Lung microvascular endothelial cell (primary cell): ENCODE data around the gene JPH4. TPM values are rescaled to one million over a fixed set of nuclear protein-coding genes. Genes with fewer than 3 reads are reported as not detected.
A peak's percentile ranks its signal among the peaks of the same experiment; 100 is the strongest.
"Not testable (repeated sequence)": the region's sequence is repeated elsewhere in the genome, so short reads cannot be mapped to it uniquely, and the experiment has no call there.

Experiments
- DNase-seq, 2 donors: peaks; one replicate each; pipeline versions ENCODE4 v3.0.0 to v3.0.0-alpha.2; 2010; ENCODE audit warnings: low read depth in 2 of 2
- total RNA-seq: library from RNA; depleted of rRNA; stranded (reverse); fragments of >200 nt; gene quantifications from 2 replicates; pipeline ENCODE4 v1.2.1, GENCODE V29; 2014

The JPH4 gene
- total RNA-seq, 1 donor from 2014 or later = not detected

GRCh38 chr14:23548351-23549318, 30.0 kb downstream of the JPH4 start:
- DNase-seq = no peak

GRCh38 chr14:23547924-23548323, 30.7 kb downstream of the JPH4 start:
- DNase-seq = no peak

GRCh38 chr14:23546450-23547035, 32.0 kb downstream of the JPH4 start:
- DNase-seq = no peak

- no peak for DNase-seq
Observed at GRCh38 chr14:23545740-23546365, 32.7 kb downstream of the JPH4 start.

GRCh38 chr14:23544511-23545447, 33.8 kb downstream of the JPH4 start:
- no peak for DNase-seq

- no peak for DNase-seq
Observed at GRCh38 chr14:23543403-23543802, 35.2 kb downstream of the JPH4 start.

GRCh38 chr14:23542261-23542660, 36.3 kb downstream of the JPH4 start:
- DNase-seq = no peak

GRCh38 chr14:23540141-23540469, 38.5 kb downstream of the JPH4 start:
- DNase-seq = no peak

- peak; percentile 41 to 56 for DNase-seq
Observed at GRCh38 chr14:23539248-23540140, 39.1 kb downstream of the JPH4 start.

- DNase-seq = no peak
Observed at GRCh38 chr14:23538785-23539184, 39.8 kb downstream of the JPH4 start.

- no peak for DNase-seq
Observed at GRCh38 chr14:23538050-23538718, 40.4 kb downstream of the JPH4 start.

GRCh38 chr14:23537351-23538049, 41.1 kb downstream of the JPH4 start:
- peak in 1 of 2 donors; percentile 41 for DNase-seq

GRCh38 chr14:23536906-23537305, 41.7 kb downstream of the JPH4 start:
- not testable (repeated sequence) for DNase-seq

GRCh38 chr14:23536494-23536893, 42.1 kb downstream of the JPH4 start:
- DNase-seq = no peak

GRCh38 chr14:23535943-23536342, 42.6 kb downstream of the JPH4 start:
- DNase-seq = no peak

- DNase-seq = no peak
Observed at GRCh38 chr14:23533652-23534435, 44.7 kb downstream of the JPH4 start.

GRCh38 chr14:23532658-23533057, 45.9 kb downstream of the JPH4 start:
- no peak for DNase-seq

- no peak for DNase-seq
Observed at GRCh38 chr14:23531391-23531790, 47.2 kb downstream of the JPH4 start.
